Activated B cell treated with CpG ODN at 0.5 μM for 24 hours (primary cell): ENCODE data around the gene UPK1A. TPM values are rescaled to one million over a fixed set of nuclear protein-coding genes. Genes with fewer than 3 reads are reported as not detected.

Source experiments
- ATAC-seq: fragments of 200-7000 bp; cut with Tn5 transposase; one replicate; pipeline ENCODE4 v1.10.0; 2021; ENCODE audit warnings: low read depth, mild to moderate bottlenecking, moderate library complexity
- CTCF ChIA-PET: fragments of 350-600 bp; sonication (Branson Sonifier 250); formaldehyde crosslinking; loops from one replicate; lab custom pipeline; 2021; ENCODE audit warnings: antibody characterized with exemption; lab: Charles Lee
- POLR2A ChIA-PET: fragments of 350-600 bp; sonication (Branson Sonifier 250); formaldehyde crosslinking; loops from one replicate; lab custom pipeline; 2021; ENCODE audit warnings: antibody characterized with exemption; lab: Charles Lee
- DNase-seq: peaks from one replicate; pipeline ENCODE4 v3.0.0; 2022
- H3K27ac Mint-ChIP-seq: one replicate; pipeline ENCODE4 v1.8.0; 2020; ENCODE audit warnings: mixed read lengths
- H3K27me3 Mint-ChIP-seq: one replicate; pipeline ENCODE4 v1.8.0; 2021; ENCODE audit warnings: mixed read lengths
- H3K36me3 Mint-ChIP-seq: one replicate; pipeline ENCODE4 v1.8.0; 2021; ENCODE audit warnings: low read depth, mixed read lengths
- H3K4me1 Mint-ChIP-seq: one replicate; pipeline ENCODE4 v1.8.0; 2021; ENCODE audit warnings: mixed read lengths
- H3K4me3 Mint-ChIP-seq: one replicate; pipeline ENCODE4 v1.8.0; 2020; ENCODE audit warnings: mild to moderate bottlenecking, mixed read lengths
- H3K9me3 Mint-ChIP-seq: one replicate; pipeline ENCODE4 v1.8.0; 2020; ENCODE audit warnings: mixed read lengths
- CTCF ChIP-seq: fragments of 200-600 bp; IDR thresholded peaks from one replicate; pipeline ENCODE4 v1.8.0; 2022; ENCODE audit warnings: antibody characterized with exemption, mild to moderate bottlenecking
- intact Hi-C: fragments of 100-400 bp; cut with micrococcal nuclease; formaldehyde crosslinking; loops from one replicate; pipeline ENCODE4 v1.15.1; 2024
- total RNA-seq: library from RNA; stranded (reverse); gene quantifications from 2 replicates; pipeline ENCODE4 v1.2.3, GENCODE V29; 2022

The UPK1A gene
- total RNA-seq, 1 donor from 2014 or later, result not detected

- intact Hi-C loops, result no loop called here
Observed at GRCh38 chr19:35704218-35704617, 37.9 kb downstream of the UPK1A start, which contains the start of gene ZBTB32. Gene ZBTB32, plus strand, starts transcription at chr19:35704558. Its CDS starts 10,069 bp downstream, at chr19:35714627.

GRCh38 chr19:35708391-35708790 is 42.1 kb downstream of the UPK1A start:
- ChIA-PET CTCF (interaction anchor here (0.8 kb wide), 1 partner anchor 14 kb away, joined by 6 read pairs; no protein-coding TSS in a partner anchor), POLR2A (no interaction called here)
- H3K4me3 Mint-ChIP-seq, result no peak overlapping the region
- H3K27me3 Mint-ChIP-seq, result no peaks in the 10 kb centered on the region
- intact Hi-C loops, result no loop called here
- peaks cover 33% of the 10 kb centered on the region for H3K4me1 Mint-ChIP-seq
- H3K27ac Mint-ChIP-seq, result no peak overlapping the region
- no peaks in the 10 kb centered on the region for H3K9me3 Mint-ChIP-seq
- DNase-seq (no peak), ATAC-seq (no peak)
- no peak for TF ChIP-seq CTCF
- no peaks in the 10 kb centered on the region for H3K36me3 Mint-ChIP-seq

More at GRCh38 chr19:35704218-35704617, 37.9 kb downstream of the UPK1A start, which contains the start of gene ZBTB32:
- Mint-ChIP-seq H3K9me3 (no peaks in the 10 kb centered on the region), H3K4me3 (no peak within 1 kb of the TSS), H3K36me3 (peaks cover 2% of the 10 kb centered on the region), H3K27me3 (no peaks in the 10 kb centered on the region), H3K27ac (no peak within 1 kb of the TSS), H3K4me1 (peaks cover 7% of the 10 kb centered on the region)
- CTCF ChIA-PET, result no interaction called here
- ATAC-seq (no peak), DNase-seq (no peak)
- TF ChIP-seq CTCF, result no peak
- POLR2A ChIA-PET, result interaction anchor here (0.7 to 10.7 kb wide), 2 partner anchors 9 kb away, joined by 15 to 238 read pairs; no protein-coding TSS in a partner anchor

- CTCF ChIA-PET, result interaction anchor here (5.7 kb wide), 1 partner anchor 15 kb away, joined by 57 read pairs; no protein-coding TSS in a partner anchor
- no peak for TF ChIP-seq CTCF
- no peaks in the 10 kb centered on the region for H3K36me3 Mint-ChIP-seq
- POLR2A ChIA-PET, result interaction anchor here (0.6 to 7.2 kb wide), 13 partner anchors 10 to 673 kb away, joined by 3 to 238 read pairs (median 5); partner anchors contain the start of genes COX6B1, HAUS5, IGFLR1 and LIN37
- peaks cover 59% of the 10 kb centered on the region for H3K4me1 Mint-ChIP-seq
- no peaks in the 10 kb centered on the region for H3K27me3 Mint-ChIP-seq
- H3K4me3 Mint-ChIP-seq, result peak overlapping the region; percentile 62
- intact Hi-C loops, result loop anchor here (1.0 to 10.0 kb wide), 4 partner anchors 9 to 386 kb away; partner anchors contain the start of genes CD22 and FFAR1
- H3K9me3 Mint-ChIP-seq, result no peaks in the 10 kb centered on the region
- peak overlapping the region; percentile 96 for H3K27ac Mint-ChIP-seq
- ATAC-seq (peak; percentile 56), DNase-seq (peak; percentile 53)
Observed at GRCh38 chr19:35710784-35711723, 44.7 kb downstream of the UPK1A start.

GRCh38 chr19:35712567-35713505 is 46.5 kb downstream of the UPK1A start:
- Mint-ChIP-seq H3K27ac (peak overlapping the region; percentile 96), H3K4me3 (peak overlapping the region; percentile 93), H3K27me3 (no peaks in the 10 kb centered on the region), H3K4me1 (peaks cover 67% of the 10 kb centered on the region), H3K9me3 (no peaks in the 10 kb centered on the region), H3K36me3 (peaks cover 7% of the 10 kb centered on the region)
- DNase-seq (peak; percentile 42), ATAC-seq (peak; percentile 1)
- CTCF ChIA-PET, result interaction anchor here (5.7 kb wide), 1 partner anchor 17 kb away, joined by 57 read pairs; no protein-coding TSS in a partner anchor
- TF ChIP-seq CTCF, result no peak
- intact Hi-C loops, result loop anchor here (5.0 to 10.0 kb wide), 2 partner anchors 366 to 388 kb away; partner anchors contain the start of genes CD22 and FFAR1
- POLR2A ChIA-PET, result interaction anchor here (0.5 to 7.2 kb wide), 11 partner anchors 14 to 393 kb away, joined by 4 to 238 read pairs (median 6); partner anchors contain the start of genes COX6B1, IGFLR1, LIN37 and NFKBID
